Cardiac muscle cell (in vitro differentiated cells and primary cell): ENCODE results near the gene UBAP2. TPM values are rescaled to one million over a fixed set of nuclear protein-coding genes. Genes with fewer than 3 reads are reported as not detected.

ENCODE experiments used
- polyA plus RNA-seq: library from polyadenylated mRNA; unstranded; fragments of >200 nt; fragmentation: Nextera tagmentation; extraction: Ambion mirVana; gene quantifications from 2 replicates; pipeline ENCODE4 v1.2.1, GENCODE V29; 2016
- total RNA-seq: library from RNA; depleted of rRNA; stranded (reverse); fragments of >200 nt; gene quantifications from 2 replicates; pipeline ENCODE4 v1.2.3, GENCODE V29; 2016

The UBAP2 gene
- total and polyA plus RNA-seq, 2 experiments from 2014 or later, result 27.2 to 29.3 TPM

Other genes starting within 250 kb of the UBAP2 start
- gene UBE2R2, start 231.7 kb downstream of the UBAP2 start, total RNA-seq, result 28.6 and 35.5 TPM in 2 replicates
- 45.6 and 60.9 TPM in 2 replicates for gene UBE2R2, start 231.7 kb downstream of the UBAP2 start, polyA plus RNA-seq
- 29.7 and 31.7 TPM in 2 replicates for gene DCAF12, start 77.8 kb upstream of the UBAP2 start, total RNA-seq
- 27.1 and 36.0 TPM in 2 replicates for gene DCAF12, start 77.8 kb upstream of the UBAP2 start, polyA plus RNA-seq
- 23.5 and 28.6 TPM in 2 replicates for gene UBAP1, start 130.2 kb upstream of the UBAP2 start, total RNA-seq
- gene UBAP1, start 130.2 kb upstream of the UBAP2 start, polyA plus RNA-seq, result 52.3 and 60.0 TPM in 2 replicates